ENCODE results near the gene DMD. TPM values are rescaled to one million over a fixed set of nuclear protein-coding genes. Genes with fewer than 3 reads are reported as not detected.

DMD gene
- total and polyA plus RNA-seq, 2 donors (not counting 1 experiment from before 2014, with no cell fraction given) = 5.1 to 7.2 TPM

DNA sequence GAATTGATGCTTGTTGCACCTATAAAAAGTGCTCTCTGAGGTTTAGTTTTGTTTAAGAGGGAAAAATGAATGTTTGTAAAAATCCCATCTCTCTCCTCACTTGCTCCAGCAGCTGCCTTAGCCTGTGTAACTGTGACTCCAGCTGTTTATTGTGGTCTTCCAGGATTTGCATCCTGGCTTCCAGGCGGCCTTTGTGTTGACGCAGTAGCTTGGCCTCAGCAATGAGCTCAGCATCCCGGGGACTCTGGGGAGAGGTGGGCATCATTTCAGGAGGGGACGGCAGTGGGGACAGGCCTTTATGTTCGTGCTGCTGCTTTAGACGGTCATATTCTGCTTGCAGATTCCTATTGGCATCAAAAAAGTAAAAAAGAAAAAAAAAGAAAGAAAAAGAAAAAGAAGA is 2064.2 kb downstream of the DMD start:
- no peak for TF ChIP-seq EZH2 (IDR thresholded peaks at IDR 0.05; ENCODE audit: low read length, missing control alignments)
- TF ChIP-seq, protein P1, sequence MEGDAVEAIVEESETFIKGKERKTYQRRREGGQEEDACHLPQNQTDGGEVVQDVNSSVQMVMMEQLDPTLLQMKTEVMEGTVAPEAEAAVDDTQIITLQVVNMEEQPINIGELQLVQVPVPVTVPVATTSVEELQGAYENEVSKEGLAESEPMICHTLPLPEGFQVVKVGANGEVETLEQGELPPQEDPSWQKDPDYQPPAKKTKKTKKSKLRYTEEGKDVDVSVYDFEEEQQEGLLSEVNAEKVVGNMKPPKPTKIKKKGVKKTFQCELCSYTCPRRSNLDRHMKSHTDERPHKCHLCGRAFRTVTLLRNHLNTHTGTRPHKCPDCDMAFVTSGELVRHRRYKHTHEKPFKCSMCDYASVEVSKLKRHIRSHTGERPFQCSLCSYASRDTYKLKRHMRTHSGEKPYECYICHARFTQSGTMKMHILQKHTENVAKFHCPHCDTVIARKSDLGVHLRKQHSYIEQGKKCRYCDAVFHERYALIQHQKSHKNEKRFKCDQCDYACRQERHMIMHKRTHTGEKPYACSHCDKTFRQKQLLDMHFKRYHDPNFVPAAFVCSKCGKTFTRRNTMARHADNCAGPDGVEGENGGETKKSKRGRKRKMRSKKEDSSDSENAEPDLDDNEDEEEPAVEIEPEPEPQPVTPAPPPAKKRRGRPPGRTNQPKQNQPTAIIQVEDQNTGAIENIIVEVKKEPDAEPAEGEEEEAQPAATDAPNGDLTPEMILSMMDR (conservative IDR thresholded peaks at IDR 0.05 in 1 of 2, IDR thresholded peaks at IDR 0.05 in 1 of 2; ENCODE audit: low read depth in 1 of 2, low read length in 2 of 2) = no peak
- no peak for DNase-seq (ENCODE audit: low read depth in 2 of 2)
- H3K9me3 ChIP-seq (ENCODE audit: control insufficient read depth, insufficient read depth, low read depth, low read length) = no peaks in the 10 kb centered on the region
- H4K20me1 ChIP-seq (ENCODE audit: control insufficient read depth, extremely low read depth, insufficient read depth, low read length) = no peaks in the 10 kb centered on the region
- no peak overlapping the region for H2AFZ ChIP-seq (ENCODE audit: low read length)
- no peak overlapping the region for H3K27ac ChIP-seq (ENCODE audit: insufficient read depth, low read length)
- H3K4me2 ChIP-seq (ENCODE audit: extremely low read depth, insufficient read depth, low read length) = no peak overlapping the region
- no peaks in the 10 kb centered on the region for H3K27me3 ChIP-seq (ENCODE audit: control insufficient read depth, insufficient read depth, low read length)
- no peaks in the 10 kb centered on the region for H3K79me2 ChIP-seq (ENCODE audit: control insufficient read depth, insufficient read depth, low read length)
- H3K4me3 ChIP-seq (replicated peaks in 1 of 4; ENCODE audit: control extremely low read depth in 1 of 4, insufficient read depth in 1 of 4, low read depth in 3 of 4, low read length in 4 of 4) = no peak overlapping the region
- no peaks in the 10 kb centered on the region for H3K36me3 ChIP-seq (ENCODE audit: control insufficient read depth, insufficient read depth, low read length)
- H3K4me1 ChIP-seq (ENCODE audit: control insufficient read depth, extremely low read depth, insufficient read depth, low read length) = no peaks in the 10 kb centered on the region
- no peak overlapping the region for H3K9ac ChIP-seq (ENCODE audit: insufficient read depth, low read length)

DNA sequence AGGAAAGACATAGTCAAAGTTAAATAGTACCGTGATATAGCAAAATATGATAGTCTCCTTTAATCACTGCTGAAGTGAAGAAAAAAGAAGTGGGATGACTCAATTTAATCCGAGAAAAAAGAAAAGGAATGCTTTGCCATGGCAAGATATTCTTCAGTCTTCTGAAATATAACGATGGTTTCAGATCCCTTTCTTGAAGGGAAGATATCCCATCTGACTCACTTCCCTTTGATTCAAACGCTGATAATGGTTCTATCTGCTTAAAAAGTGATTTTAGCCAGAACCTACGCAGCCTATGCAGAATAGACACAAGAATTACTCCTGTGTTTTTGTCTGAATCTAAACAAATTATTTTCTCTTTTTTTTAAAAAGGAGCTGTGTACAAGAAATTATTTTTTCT is 2071.4 kb downstream of the DMD start:
- Histone ChIP-seq H3K9ac (ENCODE audit: insufficient read depth, low read length) (no peak overlapping the region), H3K27me3 (ENCODE audit: control insufficient read depth, insufficient read depth, low read length) (no peaks in the 10 kb centered on the region), H3K4me2 (ENCODE audit: extremely low read depth, insufficient read depth, low read length) (no peak overlapping the region), H2AFZ (ENCODE audit: low read length) (no peak overlapping the region), H3K79me2 (ENCODE audit: control insufficient read depth, insufficient read depth, low read length) (no peaks in the 10 kb centered on the region), H3K9me3 (ENCODE audit: control insufficient read depth, insufficient read depth, low read depth, low read length) (no peaks in the 10 kb centered on the region), H3K4me3 (replicated peaks in 1 of 4; ENCODE audit: control extremely low read depth in 1 of 4, insufficient read depth in 1 of 4, low read depth in 3 of 4, low read length in 4 of 4) (no peak overlapping the region), H3K27ac (ENCODE audit: insufficient read depth, low read length) (no peak overlapping the region), H3K4me1 (ENCODE audit: control insufficient read depth, extremely low read depth, insufficient read depth, low read length) (no peaks in the 10 kb centered on the region), H3K36me3 (ENCODE audit: control insufficient read depth, insufficient read depth, low read length) (no peaks in the 10 kb centered on the region), H4K20me1 (ENCODE audit: control insufficient read depth, extremely low read depth, insufficient read depth, low read length) (no peaks in the 10 kb centered on the region)
- peak in 1 of 2 donors; percentile 6 for DNase-seq (ENCODE audit: low read depth in 2 of 2)
- TF ChIP-seq, protein P1 (conservative IDR thresholded peaks at IDR 0.05 in 1 of 2, IDR thresholded peaks at IDR 0.05 in 1 of 2; ENCODE audit: low read depth in 1 of 2, low read length in 2 of 2) = no peak
- no peak for TF ChIP-seq EZH2 (IDR thresholded peaks at IDR 0.05; ENCODE audit: low read length, missing control alignments)

DNA sequence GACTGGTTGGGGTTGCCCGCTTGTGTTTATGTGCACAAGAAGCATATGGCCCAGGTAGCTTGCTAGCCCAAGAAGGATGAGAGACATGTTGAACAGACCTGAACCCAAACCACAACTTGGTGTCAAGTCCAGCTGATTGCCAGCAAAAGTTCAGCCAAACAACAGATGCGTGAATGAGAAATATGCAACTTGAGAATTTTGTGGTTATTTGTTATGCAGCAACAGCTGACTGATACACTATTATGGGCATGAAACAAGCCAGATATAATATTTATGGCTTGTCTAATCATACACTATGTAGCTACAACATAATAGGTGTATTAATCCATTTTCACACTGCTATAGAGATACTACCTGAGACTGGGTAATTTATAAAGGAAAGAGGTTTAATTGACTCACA is 2073.2 kb downstream of the DMD start:
- no peak overlapping the region for H2AFZ ChIP-seq (ENCODE audit: low read length)
- H3K9me3 ChIP-seq (ENCODE audit: control insufficient read depth, insufficient read depth, low read depth, low read length) = no peaks in the 10 kb centered on the region
- H3K36me3 ChIP-seq (ENCODE audit: control insufficient read depth, insufficient read depth, low read length) = no peaks in the 10 kb centered on the region
- H3K79me2 ChIP-seq (ENCODE audit: control insufficient read depth, insufficient read depth, low read length) = no peaks in the 10 kb centered on the region
- no peak overlapping the region for H3K4me3 ChIP-seq (replicated peaks in 1 of 4; ENCODE audit: control extremely low read depth in 1 of 4, insufficient read depth in 1 of 4, low read depth in 3 of 4, low read length in 4 of 4)
- H4K20me1 ChIP-seq (ENCODE audit: control insufficient read depth, extremely low read depth, insufficient read depth, low read length) = no peaks in the 10 kb centered on the region
- no peak overlapping the region for H3K27ac ChIP-seq (ENCODE audit: insufficient read depth, low read length)
- H3K4me1 ChIP-seq (ENCODE audit: control insufficient read depth, extremely low read depth, insufficient read depth, low read length) = no peaks in the 10 kb centered on the region
- no peak for DNase-seq (ENCODE audit: low read depth in 2 of 2)
- TF ChIP-seq EZH2 (IDR thresholded peaks at IDR 0.05; ENCODE audit: low read length, missing control alignments) = no peak
- TF ChIP-seq, protein P1 (conservative IDR thresholded peaks at IDR 0.05 in 1 of 2, IDR thresholded peaks at IDR 0.05 in 1 of 2; ENCODE audit: low read depth in 1 of 2, low read length in 2 of 2) = no peak
- H3K9ac ChIP-seq (ENCODE audit: insufficient read depth, low read length) = no peak overlapping the region
- no peak overlapping the region for H3K4me2 ChIP-seq (ENCODE audit: extremely low read depth, insufficient read depth, low read length)
- no peaks in the 10 kb centered on the region for H3K27me3 ChIP-seq (ENCODE audit: control insufficient read depth, insufficient read depth, low read length)
